ENCODE measurements around the gene PTPRM. TPM values are rescaled to one million over a fixed set of nuclear protein-coding genes. Genes with fewer than 3 reads are reported as not detected.

Gene PTPRM
- total RNA-seq, 1 experiment from 2014 or later = 14.5 TPM

GRCh38 chr18:7696780-7697179 lies 129.7 kb downstream of the PTPRM start:
- TF ChIP-seq EZH2 (IDR thresholded peaks at IDR 0.05) (no peak), CBX3 (IDR thresholded peaks at IDR 0.05; ENCODE audit: low read depth) (no peak), ZFX (IDR thresholded peaks at IDR 0.05) (no peak), JUND (IDR thresholded peaks at IDR 0.05) (no peak), EZH2phosphoT487 (IDR thresholded peaks at IDR 0.05; ENCODE audit: borderline replicate concordance) (no peak), CTCF (IDR thresholded peaks at IDR 0.05 in 2 of 3, conservative IDR thresholded peaks at IDR 0.05 in 1 of 3; ENCODE audit: borderline replicate concordance in 1 of 3, insufficient read depth in 1 of 3, low read depth in 2 of 3, low read length in 2 of 3) (no peak), RAD21 (IDR thresholded peaks at IDR 0.05; ENCODE audit: low read depth) (no peak), ZNF274 (IDR thresholded peaks at IDR 0.05; ENCODE audit: low read depth, low read length) (no peak), SRF (IDR thresholded peaks at IDR 0.05; ENCODE audit: low read depth) (no peak), TCF7L2 (IDR thresholded peaks at IDR 0.05; ENCODE audit: borderline replicate concordance, extremely low read depth, insufficient read depth, insufficient read length) (no peak), CEBPB (IDR thresholded peaks at IDR 0.05; ENCODE audit: low read depth) (no peak), ATF3 (IDR thresholded peaks at IDR 0.05) (no peak), POLR2A (IDR thresholded peaks at IDR 0.05; ENCODE audit: borderline replicate concordance, extremely low read depth, insufficient read depth, insufficient read length) (no peak), REST (IDR thresholded peaks at IDR 0.05; ENCODE audit: low read depth) (no peak), MAX (IDR thresholded peaks at IDR 0.05) (no peak), POLR2AphosphoS5 (IDR thresholded peaks at IDR 0.05; ENCODE audit: low read depth, low read length) (no peak), SIN3A (IDR thresholded peaks at IDR 0.05; ENCODE audit: low read depth) (no peak), EGR1 (IDR thresholded peaks at IDR 0.05; ENCODE audit: low read depth) (no peak)
- no peaks in the 10 kb centered on the region for H3K9me3 ChIP-seq (ENCODE audit: control insufficient read depth in 1 of 2, insufficient read depth in 1 of 2, low read depth in 1 of 2, low read length in 2 of 2)
- no peak overlapping the region for H2AFZ ChIP-seq (ENCODE audit: low read depth, low read length, poor library complexity, severe bottlenecking)
- CTCF ChIA-PET = no interaction called here
- BruUV-seq (replicated peaks) = no TSS peak
- no peak overlapping the region for H3K4me3 ChIP-seq (replicated peaks in 1 of 2; ENCODE audit: low read depth in 1 of 2, low read length in 2 of 2)
- no peak overlapping the region for H3K4me2 ChIP-seq (ENCODE audit: low read length)
- H3K79me2 ChIP-seq (ENCODE audit: insufficient read depth, low read length) = no peaks in the 10 kb centered on the region
- DNase-seq (ENCODE audit: low read depth, low spot score) (no peak), ATAC-seq (no peak)
- H4K20me1 ChIP-seq (ENCODE audit: insufficient read depth) = no peaks in the 10 kb centered on the region
- intact Hi-C loops (cut with micrococcal nuclease) = no loop called here
- RAD21 ChIA-PET (ENCODE audit: low non-redundant PET in 1 of 2, low total read pairs in 2 of 2, uncharacterized antibody in 2 of 2, unreplicated experiment in 2 of 2) = no interaction called here
- H3K4me1 ChIP-seq (ENCODE audit: control insufficient read depth in 1 of 2, insufficient read depth in 2 of 2, low read length in 2 of 2) = no peaks in the 10 kb centered on the region
- POLR2A ChIA-PET = no interaction called here
- no peak overlapping the region for H3K27ac ChIP-seq (ENCODE audit: low read depth, low read length)
- no peak overlapping the region for H3K9ac ChIP-seq (ENCODE audit: low read length)
- no peaks in the 10 kb centered on the region for H3K27me3 ChIP-seq (ENCODE audit: insufficient read depth, low read length)
- H3K9me2 ChIP-seq (ENCODE audit: insufficient read depth) = no peaks in the 10 kb centered on the region
- no peaks in the 10 kb centered on the region for H3K36me3 ChIP-seq (ENCODE audit: control insufficient read depth in 1 of 2, insufficient read depth in 2 of 2, low read length in 2 of 2)

Measured in HCT116 (cell line).